Hepatocyte (in vitro differentiated cells): ENCODE measurements around the gene TSPAN4. TPM values are rescaled to one million over a fixed set of nuclear protein-coding genes. Genes with fewer than 3 reads are reported as not detected.

Source experiments
- DNase-seq: peaks from one replicate; pipeline ENCODE4 v3.0.0-alpha.2; 2016; ENCODE audit warnings: low spot score
- H2AFZ ChIP-seq: fragments of 200-600 bp; sonication (generic); 2 replicates; pipeline ENCODE4 v1.6.0; 2016; ENCODE audit warnings: antibody characterized with exemption, mild to moderate bottlenecking
- H3K27ac ChIP-seq: fragments of 200-600 bp; sonication (generic); 2 replicates; pipeline ENCODE4 v1.5.1; 2016; ENCODE audit warnings: mild to moderate bottlenecking
- H3K27me3 ChIP-seq: fragments of 200-600 bp; sonication (generic); 2 replicates; pipeline ENCODE4 v1.6.1; 2016
- H3K36me3 ChIP-seq: fragments of 200-600 bp; sonication (generic); replicated peaks from 2 replicates; pipeline ENCODE4 v1.5.1; 2016; ENCODE audit warnings: low read depth; ENCODE audit not compliant: insufficient read depth
- H3K4me1 ChIP-seq: fragments of 200-600 bp; sonication (generic); 2 replicates; pipeline ENCODE4 v1.5.1; 2016; ENCODE audit warnings: mild to moderate bottlenecking, moderate library complexity; ENCODE audit not compliant: insufficient read depth
- H3K4me2 ChIP-seq: fragments of 200-600 bp; sonication (generic); 2 replicates; pipeline ENCODE4 v1.6.0; 2016
- H3K4me3 ChIP-seq: fragments of 200-600 bp; sonication (generic); 2 replicates; pipeline ENCODE4 v1.5.1; 2016; ENCODE audit warnings: mild to moderate bottlenecking
- H3K79me2 ChIP-seq: fragments of 200-600 bp; sonication (generic); 2 replicates; pipeline ENCODE4 v1.6.0; 2017; ENCODE audit warnings: mild to moderate bottlenecking
- H3K9me2 ChIP-seq: fragments of 200-600 bp; sonication (generic); replicated peaks from 2 replicates; pipeline ENCODE4 v1.6.0; 2017; ENCODE audit warnings: mild to moderate bottlenecking; ENCODE audit not compliant: insufficient read depth
- H3K9me3 ChIP-seq: fragments of 200-600 bp; sonication (generic); 2 replicates; pipeline ENCODE4 v1.5.1; 2016; ENCODE audit warnings: low read depth, mild to moderate bottlenecking
- H4K20me1 ChIP-seq: fragments of 200-600 bp; sonication (generic); 2 replicates; pipeline ENCODE4 v1.6.0; 2016; ENCODE audit warnings: mild to moderate bottlenecking; ENCODE audit not compliant: insufficient read depth, poor library complexity, severe bottlenecking
- EZH2 ChIP-seq: fragments of 200-600 bp; sonication (generic); IDR thresholded peaks from 2 replicates; pipeline ENCODE4 v1.6.1; 2016; ENCODE audit warnings: antibody characterized with exemption, mild to moderate bottlenecking, borderline replicate concordance
- EZH2phosphoT487 ChIP-seq: fragments of 200-600 bp; sonication (generic); IDR thresholded peaks from one replicate; pipeline ENCODE4 v1.6.1; 2018; ENCODE audit warnings: antibody characterized with exemption, mild to moderate bottlenecking, low read depth, moderate library complexity; ENCODE audit not compliant: unreplicated experiment, severe bottlenecking
- WGBS: methylation state at CpG from one replicate; pipeline ENCODE4 v1.1.6; 2016; ENCODE audit warnings: low lambda C conversion rate; ENCODE audit errors: missing lambda C conversion rate; 5-methylcytosine and 5-hydroxymethylcytosine counted together
- polyA plus RNA-seq: library from polyadenylated mRNA; unstranded; fragments of >200 nt; fragmentation: Nextera tagmentation; extraction: Ambion mirVana; gene quantifications from 2 replicates; pipeline ENCODE4 v1.2.1, GENCODE V29; 2016
- total RNA-seq: library from RNA; depleted of rRNA; stranded (reverse); fragments of >200 nt; gene quantifications from 2 replicates; pipeline ENCODE4 v1.2.3, GENCODE V29; 2014
- TF ChIP-seq, protein P1 (sequence below): fragments of 200-600 bp; sonication (generic); IDR thresholded peaks from 2 replicates; pipeline ENCODE4 v1.5.1; 2016; ENCODE audit warnings: antibody characterized with exemption, mild to moderate bottlenecking; ENCODE audit not compliant: poor library complexity

TSPAN4 gene
- total and polyA plus RNA-seq, 2 experiments from 2014 or later: 82.8 to 148 TPM

GRCh38 chr11:870127-870413 lies 27.4 kb downstream of the TSPAN4 start:
- H3K27me3 ChIP-seq: no peaks in the 10 kb centered on the region
- H2AFZ ChIP-seq: no peak overlapping the region
- H3K79me2 ChIP-seq: no peaks in the 10 kb centered on the region
- DNase-seq: no peak
- WGBS: 44% methylated on average over 5 of the region's 8 CpGs
- no peaks in the 10 kb centered on the region for H3K9me3 ChIP-seq
- H3K4me2 ChIP-seq: no peak overlapping the region
- no peaks in the 10 kb centered on the region for H3K9me2 ChIP-seq
- TF ChIP-seq, protein P1, sequence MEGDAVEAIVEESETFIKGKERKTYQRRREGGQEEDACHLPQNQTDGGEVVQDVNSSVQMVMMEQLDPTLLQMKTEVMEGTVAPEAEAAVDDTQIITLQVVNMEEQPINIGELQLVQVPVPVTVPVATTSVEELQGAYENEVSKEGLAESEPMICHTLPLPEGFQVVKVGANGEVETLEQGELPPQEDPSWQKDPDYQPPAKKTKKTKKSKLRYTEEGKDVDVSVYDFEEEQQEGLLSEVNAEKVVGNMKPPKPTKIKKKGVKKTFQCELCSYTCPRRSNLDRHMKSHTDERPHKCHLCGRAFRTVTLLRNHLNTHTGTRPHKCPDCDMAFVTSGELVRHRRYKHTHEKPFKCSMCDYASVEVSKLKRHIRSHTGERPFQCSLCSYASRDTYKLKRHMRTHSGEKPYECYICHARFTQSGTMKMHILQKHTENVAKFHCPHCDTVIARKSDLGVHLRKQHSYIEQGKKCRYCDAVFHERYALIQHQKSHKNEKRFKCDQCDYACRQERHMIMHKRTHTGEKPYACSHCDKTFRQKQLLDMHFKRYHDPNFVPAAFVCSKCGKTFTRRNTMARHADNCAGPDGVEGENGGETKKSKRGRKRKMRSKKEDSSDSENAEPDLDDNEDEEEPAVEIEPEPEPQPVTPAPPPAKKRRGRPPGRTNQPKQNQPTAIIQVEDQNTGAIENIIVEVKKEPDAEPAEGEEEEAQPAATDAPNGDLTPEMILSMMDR: peak; percentile 22
- TF ChIP-seq EZH2: no peak
- H3K4me1 ChIP-seq: no peaks in the 10 kb centered on the region
- no peaks in the 10 kb centered on the region for H4K20me1 ChIP-seq
- no peak overlapping the region for H3K4me3 ChIP-seq
- no peak overlapping the region for H3K27ac ChIP-seq
- H3K36me3 ChIP-seq: no peaks in the 10 kb centered on the region

- WGBS: 88% methylated on average over 8 of the region's 8 CpGs
- Histone ChIP-seq H4K20me1 (no peaks in the 10 kb centered on the region), H3K36me3 (no peaks in the 10 kb centered on the region)
Measured at GRCh38 chr11:870418-870817, 27.8 kb downstream of the TSPAN4 start.

GRCh38 chr11:871472-871871 lies 28.8 kb downstream of the TSPAN4 start:
- Histone ChIP-seq H3K9me2 (no peaks in the 10 kb centered on the region), H3K4me3 (no peak overlapping the region), H3K4me2 (no peak overlapping the region), H3K4me1 (no peaks in the 10 kb centered on the region), H4K20me1 (no peaks in the 10 kb centered on the region), H3K36me3 (no peaks in the 10 kb centered on the region), H3K79me2 (no peaks in the 10 kb centered on the region), H2AFZ (no peak overlapping the region), H3K27me3 (no peaks in the 10 kb centered on the region), H3K9me3 (no peaks in the 10 kb centered on the region), H3K27ac (no peak overlapping the region)
- no peak for DNase-seq
- 84% methylated on average over 9 of the region's 9 CpGs for WGBS
- TF ChIP-seq EZH2 (no peak), EZH2phosphoT487 (no peak)

More at GRCh38 chr11:870418-870817, 27.8 kb downstream of the TSPAN4 start:
- Histone ChIP-seq H3K27me3 (no peaks in the 10 kb centered on the region), H3K4me3 (no peak overlapping the region), H3K9me3 (no peaks in the 10 kb centered on the region), H3K4me2 (no peak overlapping the region), H3K9me2 (no peaks in the 10 kb centered on the region), H3K4me1 (no peaks in the 10 kb centered on the region), H3K79me2 (no peaks in the 10 kb centered on the region), H2AFZ (no peak overlapping the region), H3K27ac (no peak overlapping the region)
- DNase-seq: no peak
- no peak for TF ChIP-seq EZH2phosphoT487
- no peak for TF ChIP-seq EZH2
- TF ChIP-seq, protein P1: no peak

- no peaks in the 10 kb centered on the region for H3K9me3 ChIP-seq
- no peaks in the 10 kb centered on the region for H3K27me3 ChIP-seq
- H3K4me2 ChIP-seq: no peak overlapping the region
- no peak overlapping the region for H3K27ac ChIP-seq
- H3K36me3 ChIP-seq: no peaks in the 10 kb centered on the region
- no peaks in the 10 kb centered on the region for H3K4me1 ChIP-seq
- H3K9me2 ChIP-seq: no peaks in the 10 kb centered on the region
- TF ChIP-seq EZH2 (no peak), EZH2phosphoT487 (no peak)
- TF ChIP-seq, protein P1: no peak
- no peaks in the 10 kb centered on the region for H3K79me2 ChIP-seq
- WGBS: 97% methylated on average over 9 of the region's 9 CpGs
- no peaks in the 10 kb centered on the region for H4K20me1 ChIP-seq
- no peak overlapping the region for H3K4me3 ChIP-seq
- no peak for DNase-seq
- no peak overlapping the region for H2AFZ ChIP-seq
Measured at GRCh38 chr11:872799-873198, 30.1 kb downstream of the TSPAN4 start.
